Keratinocyte (primary cell): ENCODE measurements around the gene PTPN21.

Source experiments
- CTCF ChIP-seq, 3 experiments: IDR thresholded peaks in 1 of 3; conservative IDR thresholded peaks in 1 of 3; optimal IDR thresholded peaks in 1 of 3; 2 replicates in 2 of 3; 3 replicates in 1 of 3; pipeline versions ENCODE3 to v1.5.1; 2011; ENCODE audit warnings: low read length in 3 of 3, mild to moderate bottlenecking in 3 of 3, moderate library complexity in 2 of 3, control low read depth in 1 of 3, inconsistent platforms in 1 of 3; ENCODE audit not compliant: insufficient read depth in 2 of 3; ENCODE audit errors: extremely low read depth in 1 of 3
- EZH2 ChIP-seq: IDR thresholded peaks from one replicate; pipeline ENCODE4 v1.6.1; 2012; ENCODE audit warnings: inconsistent platforms, mild to moderate bottlenecking, low read length, moderate library complexity

- TF ChIP-seq CTCF (optimal IDR thresholded peaks at IDR 0.05 in 1 of 3, IDR thresholded peaks at IDR 0.05 in 1 of 3, conservative IDR thresholded peaks at IDR 0.05 in 1 of 3; ENCODE audit: extremely low read depth in 1 of 3, insufficient read depth in 2 of 3, low read length in 3 of 3) (no peak), EZH2 (no peak)
Observed at GRCh38 chr14:88597038-88597437, 42.2 kb upstream of the PTPN21 start.
